ENCODE measurements around the gene PDF.

Gene PDF

DNA sequence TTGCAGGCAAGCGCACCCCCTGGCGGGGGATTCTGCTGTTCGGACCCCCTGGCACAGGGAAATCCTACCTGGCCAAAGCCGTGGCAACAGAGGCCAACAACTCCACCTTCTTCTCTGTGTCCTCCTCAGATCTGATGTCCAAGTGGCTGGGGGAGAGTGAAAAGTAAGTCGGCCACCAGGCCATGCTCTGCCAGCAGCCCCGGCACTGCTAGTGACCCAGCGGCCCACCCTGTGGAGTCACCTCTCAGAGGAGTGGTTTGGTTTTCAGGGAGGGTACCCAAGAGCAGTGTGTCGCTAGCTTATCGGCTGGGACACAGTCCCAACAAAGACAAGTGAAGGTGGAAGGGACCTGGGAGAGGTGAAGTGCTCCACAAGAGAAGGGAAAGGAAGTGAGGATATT lies 11.0 kb downstream of the PDF start:
- H3K36me3 ChIP-seq, result peaks cover 100% of the 10 kb centered on the region
- H4K20me1 ChIP-seq, result peaks cover 99% of the 10 kb centered on the region
- no peak overlapping the region for H3K9ac ChIP-seq
- 0 out of 2 replicates have a peak overlapping the region, but pooled peaks have one; percentile 60 for H3K27ac ChIP-seq
- no peak overlapping the region for H3K4me2 ChIP-seq
- peaks cover 49% of the 10 kb centered on the region for H3K4me1 ChIP-seq
- no peaks in the 10 kb centered on the region for H3K9me3 ChIP-seq
- no peaks in the 10 kb centered on the region for H3K27me3 ChIP-seq
- no peak overlapping the region for H3K4me3 ChIP-seq
- no peak for TF ChIP-seq Cebpa-rat (IDR thresholded peaks at IDR 0.05)

DNA sequence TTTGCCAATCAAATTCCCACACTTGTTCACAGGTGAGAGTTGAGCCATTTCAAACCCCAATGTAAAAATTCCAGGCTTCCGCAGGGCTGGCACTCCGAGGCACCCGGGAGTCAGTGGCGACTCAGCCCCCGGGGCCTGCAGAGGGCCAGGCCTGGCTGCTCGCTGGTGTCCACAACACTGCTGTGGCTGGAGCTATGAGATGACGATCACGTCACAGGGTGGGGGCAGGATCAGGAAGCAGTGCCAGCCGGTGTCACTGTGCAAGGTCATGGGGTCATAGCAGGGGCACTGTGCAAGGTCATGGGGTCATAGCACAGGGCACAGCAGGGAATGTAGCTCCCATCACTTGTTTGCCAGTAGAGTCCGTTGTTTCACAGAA lies 11.5 kb downstream of the PDF start:
- Histone ChIP-seq H4K20me1 (peaks cover 99% of the 10 kb centered on the region), H3K4me1 (peaks cover 49% of the 10 kb centered on the region), H3K4me2 (no peak overlapping the region), H3K9ac (no peak overlapping the region), H3K36me3 (peaks cover 100% of the 10 kb centered on the region), H3K9me3 (no peaks in the 10 kb centered on the region), H3K27me3 (no peaks in the 10 kb centered on the region), H3K4me3 (no peak overlapping the region), H3K27ac (0 out of 2 replicates have a peak overlapping the region, but pooled peaks have one; percentile 60)
- no peak for TF ChIP-seq Cebpa-rat (IDR thresholded peaks at IDR 0.05)

GRCh38 chr16:69318177-69318910 lies 12.0 kb downstream of the PDF start:
- peaks cover 99% of the 10 kb centered on the region for H4K20me1 ChIP-seq
- H3K9me3 ChIP-seq, result no peaks in the 10 kb centered on the region
- no peak overlapping the region for H3K4me2 ChIP-seq
- no peak overlapping the region for H3K4me3 ChIP-seq
- H3K27ac ChIP-seq, result no peak overlapping the region
- H3K36me3 ChIP-seq, result peaks cover 100% of the 10 kb centered on the region
- no peak for TF ChIP-seq Cebpa-rat (IDR thresholded peaks at IDR 0.05)
- H3K9ac ChIP-seq, result no peak overlapping the region
- peaks cover 49% of the 10 kb centered on the region for H3K4me1 ChIP-seq
- no peaks in the 10 kb centered on the region for H3K27me3 ChIP-seq

DNA sequence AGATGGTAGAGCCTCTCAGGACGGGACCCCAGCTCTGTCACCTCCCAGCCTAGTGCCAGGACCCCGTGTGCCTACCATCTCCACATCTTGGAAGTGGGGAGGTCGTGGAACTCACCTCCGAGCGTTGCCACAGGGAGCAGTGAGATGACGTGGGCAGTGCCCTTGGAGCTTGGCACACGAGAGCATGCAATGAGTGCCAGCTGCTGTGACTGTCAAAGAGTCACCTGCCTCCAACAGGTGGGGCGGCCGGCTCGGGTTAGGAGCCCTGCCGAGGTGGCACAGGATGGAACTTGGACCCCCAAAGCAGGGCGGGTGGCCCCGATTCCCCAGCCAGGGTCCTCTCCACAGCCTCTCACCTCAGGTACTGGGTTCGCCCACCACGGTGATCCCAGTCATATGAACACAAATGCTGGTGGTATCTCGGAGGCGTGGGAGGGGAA lies 13.8 kb downstream of the PDF start:
- Histone ChIP-seq H3K4me2 (no peak overlapping the region), H3K27me3 (no peaks in the 10 kb centered on the region), H3K4me3 (no peak overlapping the region), H3K36me3 (peaks cover 89% of the 10 kb centered on the region), H3K27ac (no peak overlapping the region), H3K4me1 (peaks cover 48% of the 10 kb centered on the region), H3K9me3 (no peaks in the 10 kb centered on the region), H3K9ac (no peak overlapping the region), H4K20me1 (peaks cover 99% of the 10 kb centered on the region)
- no peak for TF ChIP-seq Cebpa-rat (IDR thresholded peaks at IDR 0.05)

DNA sequence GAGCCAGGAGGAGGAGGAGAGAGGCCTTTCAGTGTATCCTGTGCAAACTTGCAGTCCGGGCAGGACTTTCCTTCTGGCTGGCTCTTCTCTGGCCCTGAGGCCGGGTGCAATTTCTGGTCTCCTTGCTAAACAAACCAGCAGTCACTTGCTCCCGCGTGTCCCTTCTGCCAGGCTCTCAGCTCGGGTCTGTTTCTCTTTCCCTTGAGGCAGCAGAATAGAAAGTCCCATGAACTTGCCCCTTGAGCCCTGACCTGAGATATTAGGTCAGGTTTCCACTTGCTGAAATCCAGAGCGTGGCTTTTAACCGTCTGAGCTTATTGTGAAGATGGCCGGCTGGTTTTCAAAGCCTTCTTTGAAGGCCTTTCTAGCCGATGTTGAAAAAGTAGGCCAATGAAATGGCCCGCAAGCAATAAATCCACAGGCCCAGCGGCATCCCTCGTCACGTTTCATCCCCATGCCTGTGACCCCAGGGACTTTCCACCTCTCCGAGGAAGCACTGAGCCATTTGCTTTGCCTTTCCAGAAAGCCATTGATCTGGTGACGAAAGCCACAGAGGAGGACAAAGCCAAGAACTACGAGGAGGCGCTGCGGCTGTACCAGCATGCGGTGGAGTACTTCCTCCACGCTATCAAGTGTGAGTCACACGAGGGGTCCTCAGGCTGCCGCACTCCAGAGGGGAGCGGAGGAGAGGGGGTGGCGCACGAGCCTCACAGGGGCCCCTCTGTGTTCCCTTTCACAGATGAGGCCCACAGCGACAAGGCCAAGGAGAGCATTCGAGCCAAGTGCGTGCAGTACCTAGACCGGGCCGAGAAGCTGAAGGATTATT lies 14.7 kb downstream of the PDF start:
- peak overlapping the region; percentile 7; the same call in 1 of the 2 replicates for H3K9ac ChIP-seq
- H3K36me3 ChIP-seq, result peaks cover 80% of the 10 kb centered on the region
- H3K27me3 ChIP-seq, result no peaks in the 10 kb centered on the region
- H3K4me2 ChIP-seq, result no peak overlapping the region
- H4K20me1 ChIP-seq, result peaks cover 93% of the 10 kb centered on the region
- no peak overlapping the region for H3K27ac ChIP-seq
- no peak for TF ChIP-seq Cebpa-rat (IDR thresholded peaks at IDR 0.05)
- no peak overlapping the region for H3K4me3 ChIP-seq
- H3K9me3 ChIP-seq, result no peaks in the 10 kb centered on the region
- H3K4me1 ChIP-seq, result peaks cover 39% of the 10 kb centered on the region

GRCh38 chr16:69314534-69314933 lies 15.9 kb downstream of the PDF start:
- Histone ChIP-seq H4K20me1 (peaks cover 82% of the 10 kb centered on the region), H3K36me3 (peaks cover 68% of the 10 kb centered on the region), H3K4me3 (no peak overlapping the region), H3K9ac (no peak overlapping the region), H3K9me3 (no peaks in the 10 kb centered on the region), H3K27ac (no peak overlapping the region), H3K27me3 (no peaks in the 10 kb centered on the region), H3K4me2 (no peak overlapping the region), H3K4me1 (peaks cover 32% of the 10 kb centered on the region)
- no peak for TF ChIP-seq Cebpa-rat (IDR thresholded peaks at IDR 0.05)

GRCh38 chr16:69313469-69313868 lies 16.9 kb downstream of the PDF start:
- no peak overlapping the region for H3K4me3 ChIP-seq
- H3K27ac ChIP-seq, result no peak overlapping the region
- no peaks in the 10 kb centered on the region for H3K27me3 ChIP-seq
- peaks cover 71% of the 10 kb centered on the region for H4K20me1 ChIP-seq
- peaks cover 57% of the 10 kb centered on the region for H3K36me3 ChIP-seq
- H3K4me2 ChIP-seq, result peak overlapping the region; percentile 94
- no peaks in the 10 kb centered on the region for H3K9me3 ChIP-seq
- peaks cover 32% of the 10 kb centered on the region for H3K4me1 ChIP-seq
- TF ChIP-seq Cebpa-rat (IDR thresholded peaks at IDR 0.05), result no peak
- H3K9ac ChIP-seq, result no peak overlapping the region

GRCh38 chr16:69311533-69312387 lies 18.6 kb downstream of the PDF start:
- peaks cover 32% of the 10 kb centered on the region for H3K4me1 ChIP-seq
- TF ChIP-seq Cebpa-rat (IDR thresholded peaks at IDR 0.05), result no peak
- peaks cover 55% of the 10 kb centered on the region for H4K20me1 ChIP-seq
- peaks cover 40% of the 10 kb centered on the region for H3K36me3 ChIP-seq
- H3K4me3 ChIP-seq, result peak overlapping the region; percentile 100
- peak overlapping the region; percentile 99 for H3K9ac ChIP-seq
- H3K27me3 ChIP-seq, result no peaks in the 10 kb centered on the region
- H3K9me3 ChIP-seq, result no peaks in the 10 kb centered on the region
- peak overlapping the region; percentile 97 for H3K27ac ChIP-seq
- H3K4me2 ChIP-seq, result peak overlapping the region; percentile 94

Measured in BLaER1 (cell line).